ENCODE data around the gene PACSIN1.

- TF ChIP-seq POLR2A (IDR thresholded peaks at IDR 0.05) (no peak), CTCF (IDR thresholded peaks at IDR 0.05) (no peak)
Observed at GRCh38 chr6:34554291-34555006, 88.6 kb downstream of the PACSIN1 start.
